ENCODE results near the gene MOCS3.

- no peak for TF ChIP-seq POLR2A (IDR thresholded peaks at IDR 0.05; ENCODE audit: insufficient read depth in 1 of 2, low read depth in 2 of 2, low read length in 2 of 2)
- no peak for TF ChIP-seq FOXO4 (CRISPR knock-in tag; conservative IDR thresholded peaks at IDR 0.05)
- TF ChIP-seq HDAC1 (CRISPR knock-in tag; IDR thresholded peaks at IDR 0.05): no peak
- no peak for TF ChIP-seq ZNF451 (CRISPR knock-in tag; IDR thresholded peaks at IDR 0.05)
- TF ChIP-seq ZSCAN22 (CRISPR knock-in tag; IDR thresholded peaks at IDR 0.05): no peak
- no peak for TF ChIP-seq DPF2 (CRISPR knock-in tag; IDR thresholded peaks at IDR 0.05; ENCODE audit: borderline replicate concordance, low read depth)
- TF ChIP-seq ZNF124 (CRISPR knock-in tag; IDR thresholded peaks at IDR 0.05): no peak
- TF ChIP-seq FOSL2 (CRISPR knock-in tag; IDR thresholded peaks at IDR 0.05): no peak
- TF ChIP-seq POLR2AphosphoS5 (IDR thresholded peaks at IDR 0.05; ENCODE audit: low read depth, low read length): no peak
Observed at GRCh38 chr20:50932016-50932485, 26.6 kb upstream of the MOCS3 start.

All from HepG2 (cell line).